ENCODE results near the gene NT5E. TPM values are rescaled to one million over a fixed set of nuclear protein-coding genes. Genes with fewer than 3 reads are reported as not detected.

NT5E gene
- total and polyA plus RNA-seq, 2 of the 13 experiments (the other 11 are each of a cell fraction or from before 2014, with no cell fraction given), result 9.5 to 33.0 TPM

GRCh38 chr6:85449818-85450759 is at the start of gene NT5E (continued):
- TF ChIP-seq E2F5 (CRISPR knock-in tag; conservative IDR thresholded peaks at IDR 0.05), result no peak; the same call in 1 of the 2 replicates
- no peak for TF ChIP-seq ZNF652 (CRISPR knock-in tag; IDR thresholded peaks at IDR 0.05; ENCODE audit: borderline replicate concordance, low read depth)
- peak; percentile 46; the same call in 1 of the 2 replicates for TF ChIP-seq ZBTB43 (CRISPR knock-in tag; conservative IDR thresholded peaks at IDR 0.05)
- TF ChIP-seq ZNF564 (CRISPR knock-in tag; IDR thresholded peaks at IDR 0.05), result peak; percentile 39; the same call in 1 of the 2 replicates
- TF ChIP-seq HDAC1 (CRISPR knock-in tag; IDR thresholded peaks at IDR 0.05), result peak; percentile 86
- TF ChIP-seq SALL2 (CRISPR knock-in tag; IDR thresholded peaks at IDR 0.05), result no peak
- no peak for TF ChIP-seq EHMT2 (IDR thresholded peaks at IDR 0.05; ENCODE audit: borderline replicate concordance, low read depth, low read length)
- no peak for TF ChIP-seq NONO (IDR thresholded peaks at IDR 0.05)
- TF ChIP-seq NONO (CRISPR knock-in tag; conservative IDR thresholded peaks at IDR 0.05), result peak; percentile 79
- 0 out of 2 replicates have a peak, but pooled peaks have one; percentile 38 for TF ChIP-seq ZIK1 (CRISPR knock-in tag; IDR thresholded peaks at IDR 0.05; ENCODE audit: borderline replicate concordance, low read depth)
- no peak for TF ChIP-seq ZNF142 (CRISPR knock-in tag; IDR thresholded peaks at IDR 0.05)
- TF ChIP-seq, protein P1, sequence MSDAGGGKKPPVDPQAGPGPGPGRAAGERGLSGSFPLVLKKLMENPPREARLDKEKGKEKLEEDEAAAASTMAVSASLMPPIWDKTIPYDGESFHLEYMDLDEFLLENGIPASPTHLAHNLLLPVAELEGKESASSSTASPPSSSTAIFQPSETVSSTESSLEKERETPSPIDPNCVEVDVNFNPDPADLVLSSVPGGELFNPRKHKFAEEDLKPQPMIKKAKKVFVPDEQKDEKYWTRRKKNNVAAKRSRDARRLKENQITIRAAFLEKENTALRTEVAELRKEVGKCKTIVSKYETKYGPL (CRISPR knock-in tag; IDR thresholded peaks at IDR 0.05), result no peak
- TF ChIP-seq ZNF556 (CRISPR knock-in tag; IDR thresholded peaks at IDR 0.05; ENCODE audit: borderline replicate concordance), result peak; percentile 28; the same call in 1 of the 2 replicates
- no peak for TF ChIP-seq ZBED4 (CRISPR knock-in tag; IDR thresholded peaks at IDR 0.05; ENCODE audit: borderline replicate concordance)
- TF ChIP-seq MBD4 (IDR thresholded peaks at IDR 0.05; ENCODE audit: borderline replicate concordance, low read length), result no peak

All from HepG2 (cell line).